GM18861 (cell line): ENCODE data around the gene CLTC.
"Not testable (repeated sequence)": the region's sequence is repeated elsewhere in the genome, so short reads cannot be mapped to it uniquely, and the experiment has no call there.

ENCODE experiments used
- ATAC-seq: cut with Tn5 transposase; IDR thresholded peaks from one replicate; pipeline ENCODE4 v1.9.1; 2021; ENCODE audit not compliant: unreplicated experiment

Gene CLTC

DNA sequence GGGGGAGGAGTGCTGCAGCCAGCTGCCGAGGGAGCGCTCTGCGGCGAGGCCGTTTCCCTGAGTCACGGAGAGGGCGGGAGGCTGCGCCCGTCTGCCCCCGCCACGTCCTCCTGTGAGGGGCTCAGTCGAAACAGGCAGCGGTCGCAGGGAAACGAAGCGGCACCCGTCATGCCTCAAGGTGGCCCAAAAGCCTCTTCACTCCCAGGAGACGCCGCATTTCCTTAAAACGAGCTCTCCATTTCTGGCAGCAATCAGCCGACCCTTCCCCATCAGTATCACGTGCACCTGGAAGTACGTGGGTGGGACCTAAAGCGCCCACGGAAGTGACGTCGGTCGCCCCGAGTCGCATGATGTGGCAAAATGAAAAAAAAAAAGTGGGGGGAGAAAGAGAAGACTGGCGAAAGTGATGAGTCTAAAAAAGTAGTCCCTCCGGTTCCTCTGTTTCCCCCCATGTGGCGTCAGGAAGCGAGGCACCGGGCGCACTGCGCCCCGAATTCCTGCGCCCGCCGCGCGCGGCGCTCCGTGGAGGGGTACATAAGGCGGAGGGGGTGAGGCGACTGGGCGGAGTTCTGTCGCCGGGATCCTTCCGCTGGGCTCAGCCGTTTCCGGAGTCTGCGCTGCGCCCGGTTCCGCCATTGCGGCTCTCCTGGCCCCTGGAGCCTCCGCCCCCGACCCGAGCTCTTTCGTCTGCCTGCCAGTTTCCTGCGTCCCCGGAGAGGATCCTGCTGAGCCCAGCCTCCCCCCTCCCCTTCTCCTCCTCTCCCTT lies at the start of gene CLTC:
TSS of gene CLTC (plus strand) at position 598 of the 766 bp plus-strand sequence. CDS start 237 bp downstream, outside the sequence.
- ATAC-seq, result peak; percentile 60

- ATAC-seq, result no peak
Observed at GRCh38 chr17:59572301-59572924, 47.3 kb upstream of the CLTC start.

- ATAC-seq, result not testable (repeated sequence)
Observed at GRCh38 chr17:59584168-59584567, 35.5 kb upstream of the CLTC start.

GRCh38 chr17:59600169-59600568 lies 19.5 kb upstream of the CLTC start:
- ATAC-seq, result no peak

- no peak for ATAC-seq
Observed at GRCh38 chr17:59601130-59601529, 18.6 kb upstream of the CLTC start.

GRCh38 chr17:59607061-59607460 lies 12.6 kb upstream of the CLTC start:
- ATAC-seq, result no peak

- ATAC-seq, result no peak
Observed at GRCh38 chr17:59607817-59608403, 11.8 kb upstream of the CLTC start.

DNA sequence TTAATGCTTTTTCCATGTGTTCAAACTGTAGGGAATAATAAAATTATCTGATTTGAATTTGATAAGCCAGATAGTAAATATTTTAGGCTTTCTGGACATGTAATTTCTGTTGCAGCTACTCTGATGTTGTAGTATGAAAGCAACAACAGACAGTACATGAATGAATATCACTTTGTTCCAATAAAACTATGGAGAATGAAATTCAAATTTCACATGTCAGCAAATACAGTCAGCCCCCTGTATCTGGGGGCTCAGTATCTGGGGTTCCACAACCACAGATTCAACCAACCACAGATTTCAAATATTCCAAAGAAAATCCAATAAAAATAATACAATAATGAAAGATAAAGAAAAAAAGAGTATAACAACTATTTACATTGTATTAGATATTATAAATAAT lies 8.2 kb upstream of the CLTC start:
- ATAC-seq, result no peak

- no peak for ATAC-seq
Observed at GRCh38 chr17:59616253-59616920, 3.3 kb upstream of the CLTC start.

DNA sequence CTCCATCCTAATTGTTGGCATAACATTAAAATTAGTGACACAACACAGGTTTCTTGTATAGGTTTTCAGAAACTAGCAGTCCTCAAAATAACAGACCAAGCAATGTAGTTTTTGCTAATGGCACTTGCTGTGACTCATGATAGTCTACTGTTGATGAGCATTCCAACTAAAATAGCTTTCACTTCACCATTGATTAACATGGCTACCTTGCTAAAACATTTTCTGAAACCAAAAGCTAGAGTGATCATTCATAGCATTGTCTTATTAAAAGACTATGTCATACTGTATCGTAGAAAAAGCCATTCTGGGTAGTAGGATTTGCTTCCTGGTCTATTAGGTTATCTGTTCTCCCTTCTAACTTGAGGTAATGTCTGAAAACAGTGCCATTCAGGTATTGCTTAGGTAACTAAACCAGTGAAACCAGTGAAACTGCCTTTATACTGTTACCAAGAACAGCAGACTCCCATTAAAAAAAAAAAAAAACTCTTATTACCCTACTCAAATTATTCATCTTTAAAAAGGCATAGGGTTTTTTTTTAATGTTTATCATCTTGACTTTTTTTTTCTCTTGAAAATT lies 2.5 kb upstream of the CLTC start:
- ATAC-seq, result no peak

DNA sequence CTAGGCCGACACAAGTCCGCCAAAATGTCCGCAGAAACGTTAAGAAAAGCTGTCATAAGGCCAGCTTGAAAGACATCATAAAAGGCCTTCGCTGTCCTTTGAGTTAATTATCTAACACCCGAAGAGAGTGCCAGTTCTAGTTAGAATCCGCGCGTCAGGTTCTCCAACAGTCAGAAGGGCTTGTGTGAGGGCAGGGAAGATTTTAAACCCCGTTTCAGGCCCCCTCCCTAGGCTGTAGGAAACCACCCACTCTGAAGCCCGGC lies 729 bp upstream of the CLTC start:
- no peak for ATAC-seq

GRCh38 chr17:59620064-59620359 lies 317 bp downstream of the CLTC start:
- ATAC-seq, result no peak

DNA sequence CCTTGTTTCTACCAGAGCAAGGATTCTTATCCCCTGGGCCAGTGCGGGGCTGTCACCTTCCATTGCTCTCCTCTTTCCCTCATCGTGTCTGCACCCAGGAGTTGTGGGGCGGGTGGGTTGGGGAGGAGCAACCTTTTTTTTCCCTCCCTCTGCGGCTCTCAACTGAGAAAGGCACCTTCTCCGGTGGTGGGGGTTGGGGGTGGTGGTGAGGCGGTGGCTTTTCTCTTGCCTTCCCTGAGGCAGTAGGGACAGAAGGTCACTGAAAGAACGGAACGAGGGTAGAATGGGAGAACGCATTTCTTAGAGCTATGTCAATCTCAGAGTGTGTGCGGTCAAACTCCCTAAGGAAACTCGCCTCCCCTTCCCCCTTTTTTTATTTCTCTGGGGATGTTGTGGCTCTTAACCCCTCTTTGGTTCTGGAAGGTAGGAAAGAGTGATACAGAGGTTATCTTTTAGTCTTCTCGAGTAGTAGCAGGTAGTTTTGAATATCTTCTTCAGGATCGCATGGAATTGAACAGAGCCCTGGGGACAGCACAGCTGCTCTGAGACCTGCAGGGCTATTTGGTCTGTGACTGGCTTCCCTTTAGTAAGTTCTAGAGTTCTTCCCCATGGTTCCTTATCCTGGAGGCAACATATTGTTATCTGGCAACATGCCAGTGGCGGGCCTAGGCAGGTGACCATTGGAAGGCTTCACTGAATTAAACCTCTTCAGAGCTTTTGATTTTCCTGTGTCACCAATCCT lies 994 bp downstream of the CLTC start:
- no peak for ATAC-seq

- ATAC-seq, result no peak
Observed at GRCh38 chr17:59621771-59622170, 2.1 kb downstream of the CLTC start.

DNA sequence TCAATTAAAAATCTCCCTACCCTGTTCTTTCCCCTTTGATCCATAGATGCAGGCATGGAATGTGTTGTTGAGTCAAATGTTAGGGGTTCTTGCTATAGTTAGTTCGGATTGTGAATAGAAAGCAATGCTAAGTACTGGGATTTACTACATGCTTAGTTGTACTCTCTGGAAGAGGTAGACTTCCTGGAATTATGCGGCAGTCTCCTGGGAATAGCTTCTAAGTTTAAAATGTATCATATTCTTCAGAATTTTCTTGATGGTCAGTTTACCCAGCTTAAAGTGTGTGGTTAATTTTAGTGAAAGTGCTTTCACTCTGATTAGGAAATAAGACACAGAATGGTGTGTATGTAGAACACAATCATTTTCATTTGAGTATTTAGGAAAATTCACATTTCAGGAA lies 3.5 kb downstream of the CLTC start:
- ATAC-seq, result no peak

DNA sequence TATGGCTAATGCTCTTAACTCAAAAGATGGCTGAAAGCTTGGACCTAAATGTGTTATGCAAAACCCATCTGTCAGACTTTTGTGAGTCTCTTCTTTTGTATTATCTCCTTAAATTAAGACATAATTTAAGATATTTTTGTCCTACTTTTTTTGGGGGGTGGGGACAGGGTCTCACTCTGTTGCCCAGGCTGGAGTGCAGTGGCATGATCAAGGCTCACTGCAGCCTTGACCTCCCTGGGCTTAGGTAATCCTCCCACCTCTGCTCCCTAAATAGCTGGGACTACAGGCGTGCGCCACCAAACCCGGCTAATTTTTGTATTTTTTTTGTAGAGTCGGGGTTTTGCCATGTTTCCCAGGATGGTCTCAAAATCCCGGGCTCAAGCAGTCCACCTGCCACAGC lies 7.1 kb downstream of the CLTC start:
- ATAC-seq, result no peak

DNA sequence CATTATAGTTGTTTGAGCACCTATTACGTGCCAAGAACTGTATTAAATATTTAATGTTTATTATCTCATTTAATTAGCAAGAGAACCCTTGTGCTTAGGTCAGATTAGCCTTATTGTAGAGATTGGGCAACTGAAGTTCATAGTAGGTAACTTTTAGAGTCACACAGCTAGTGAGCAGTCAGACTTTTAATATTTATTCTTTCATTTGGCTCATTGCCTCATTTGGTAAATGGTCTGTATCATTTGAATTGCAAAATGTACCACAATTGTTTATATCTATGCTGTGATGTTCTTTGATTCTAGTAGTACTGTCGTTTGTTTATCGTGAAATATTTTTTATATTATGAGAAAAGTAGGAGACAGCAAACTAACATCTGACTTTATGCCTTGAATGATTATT lies 7.6 kb downstream of the CLTC start:
- no peak for ATAC-seq

GRCh38 chr17:59627770-59628171 lies 8.1 kb downstream of the CLTC start:
- no peak for ATAC-seq

- ATAC-seq, result no peak
Observed at GRCh38 chr17:59629174-59629573, 9.5 kb downstream of the CLTC start.

- ATAC-seq, result no peak
Observed at GRCh38 chr17:59631276-59631675, 11.6 kb downstream of the CLTC start.

DNA sequence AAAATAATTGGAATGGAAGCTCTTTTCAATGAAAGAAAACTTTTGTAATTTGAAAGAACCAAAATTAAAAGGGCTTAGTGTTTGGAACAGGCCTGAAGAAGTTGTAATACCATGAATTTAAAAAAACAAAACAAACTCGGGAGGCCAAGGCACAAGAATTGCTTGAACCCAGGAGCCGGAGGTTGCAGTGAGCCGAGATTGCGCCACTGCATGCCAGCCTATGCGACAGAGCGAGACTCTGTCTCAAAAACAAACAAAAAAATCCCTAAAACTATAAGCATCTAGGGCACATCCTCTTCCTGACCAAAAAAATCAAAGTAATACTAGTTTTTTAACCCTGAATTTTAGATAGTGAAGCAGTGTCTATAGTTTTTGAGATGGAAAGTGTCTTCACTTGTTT lies 12.7 kb downstream of the CLTC start:
- ATAC-seq, result no peak
